DND-41 (cell line): ENCODE results near the gene EXOSC10.

Experiments
- ATAC-seq: fragments of 200-7000 bp; cut with Tn5 transposase; 3 replicates; pipeline ENCODE4 v1.9.1; 2021; ENCODE audit warnings: low read depth; ENCODE audit not compliant: insufficient read depth
- DNase-seq: peaks from one replicate; pipeline ENCODE4 v3.0.0-alpha.2; 2020
- H2AFZ ChIP-seq: 2 replicates; pipeline ENCODE4 v1.6.0; 2012; ENCODE audit warnings: low read depth, low read length
- H3K27ac ChIP-seq: 2 replicates; pipeline ENCODE4 v1.5.1; 2012; ENCODE audit warnings: low read length, inconsistent platforms
- H3K27me3 ChIP-seq: fragments of 200-600 bp; sonication (generic); 2 replicates; pipeline ENCODE4 v1.6.0; 2012; ENCODE audit warnings: low read length, mild to moderate bottlenecking, inconsistent platforms; ENCODE audit not compliant: insufficient read depth, poor library complexity
- H3K36me3 ChIP-seq: 2 replicates; pipeline ENCODE4 v1.5.1; 2012; ENCODE audit warnings: low read length, inconsistent platforms; ENCODE audit not compliant: insufficient read depth
- H3K4me1 ChIP-seq: 2 replicates; pipeline ENCODE4 v1.5.1; 2012; ENCODE audit warnings: mild to moderate bottlenecking, low read length; ENCODE audit not compliant: insufficient read depth
- H3K4me2 ChIP-seq: 2 replicates; pipeline ENCODE4 v1.6.0; 2012; ENCODE audit warnings: mild to moderate bottlenecking, moderate library complexity, low read length, inconsistent platforms; ENCODE audit not compliant: insufficient read depth
- H3K4me3 ChIP-seq, 2 experiments: fragments of 200-600 bp in 1 of 2; shearing (Covaris generic) in 1 of 2; 2 replicates each; pipeline ENCODE4 v1.5.1; 2012 to 2016; ENCODE audit warnings: inconsistent platforms in 2 of 2, low read length in 2 of 2, mild to moderate bottlenecking in 2 of 2, low read depth in 1 of 2, moderate library complexity in 1 of 2
- H3K79me2 ChIP-seq: 2 replicates; pipeline ENCODE4 v1.6.0; 2012; ENCODE audit warnings: low read length, inconsistent platforms; ENCODE audit not compliant: insufficient read depth
- H3K9ac ChIP-seq: 2 replicates; pipeline ENCODE4 v1.6.0; 2012; ENCODE audit warnings: low read depth, mild to moderate bottlenecking, inconsistent platforms, low read length, moderate library complexity
- H3K9me3 ChIP-seq: 2 replicates; pipeline ENCODE4 v1.5.1; 2012; ENCODE audit warnings: low read length, moderate library complexity, mild to moderate bottlenecking, inconsistent platforms; ENCODE audit not compliant: insufficient read depth, severe bottlenecking
- H4K20me1 ChIP-seq: 2 replicates; pipeline ENCODE4 v1.6.0; 2012; ENCODE audit warnings: low read length; ENCODE audit not compliant: insufficient read depth
- CTCF ChIP-seq: IDR thresholded peaks from 2 replicates; pipeline ENCODE4 v1.5.1; 2012; ENCODE audit warnings: borderline replicate concordance, low read length, moderate library complexity, mild to moderate bottlenecking; ENCODE audit not compliant: poor library complexity, severe bottlenecking; ENCODE audit errors: extremely low read depth
- EZH2 ChIP-seq: IDR thresholded peaks from 3 replicates; pipeline ENCODE4 v1.6.1; 2012; ENCODE audit warnings: borderline replicate concordance, low read depth, mild to moderate bottlenecking, moderate library complexity, low read length, inconsistent platforms; ENCODE audit not compliant: severe bottlenecking

Gene EXOSC10

GRCh38 chr1:11045428-11046269 is 54.0 kb downstream of the EXOSC10 start:
- no peak overlapping the region for H3K27ac ChIP-seq
- H4K20me1 ChIP-seq, result no peaks in the 10 kb centered on the region
- H3K79me2 ChIP-seq, result no peaks in the 10 kb centered on the region
- no peaks in the 10 kb centered on the region for H3K27me3 ChIP-seq
- no peak overlapping the region for H3K9ac ChIP-seq
- ATAC-seq, result no peak
- no peaks in the 10 kb centered on the region for H3K36me3 ChIP-seq
- no peak for DNase-seq
- no peak overlapping the region for H3K4me3 ChIP-seq
- H2AFZ ChIP-seq, result no peak overlapping the region
- H3K9me3 ChIP-seq, result no peaks in the 10 kb centered on the region
- H3K4me1 ChIP-seq, result no peaks in the 10 kb centered on the region
- TF ChIP-seq CTCF (no peak), EZH2 (no peak)
- no peak overlapping the region for H3K4me2 ChIP-seq

DNA sequence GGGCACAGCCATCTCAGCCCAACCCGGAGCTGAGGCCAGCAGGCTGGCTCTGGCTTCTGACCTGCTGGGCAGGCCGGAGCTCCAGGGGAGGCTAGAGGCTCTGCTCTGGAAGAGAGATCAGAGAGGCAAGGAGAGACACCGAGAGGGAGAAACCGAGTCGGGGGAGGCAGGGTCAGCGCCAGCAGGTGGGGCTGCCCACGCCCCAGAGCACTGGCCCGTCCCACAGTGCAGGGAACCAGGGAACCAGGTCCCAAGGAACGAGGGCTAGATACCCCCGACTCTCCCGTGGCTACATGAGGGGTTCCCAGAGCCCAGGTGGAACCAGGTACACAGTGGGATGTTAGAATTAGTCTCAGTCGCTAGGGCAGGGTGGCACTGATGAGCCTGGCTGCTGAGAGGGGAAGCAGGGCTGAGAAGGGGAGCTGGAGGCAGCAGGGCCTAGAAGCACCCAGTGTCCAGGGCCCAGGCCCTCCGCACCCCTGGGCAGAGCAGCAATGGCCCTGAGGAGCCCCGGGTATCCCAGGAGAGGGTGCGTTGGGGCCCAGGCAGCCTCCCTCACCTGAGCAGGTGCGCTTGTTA is 54.7 kb downstream of the EXOSC10 start:
- Histone ChIP-seq H3K27ac (no peak overlapping the region), H3K27me3 (no peaks in the 10 kb centered on the region), H3K79me2 (no peaks in the 10 kb centered on the region), H3K4me2 (no peak overlapping the region), H3K9ac (no peak overlapping the region), H2AFZ (no peak overlapping the region), H3K9me3 (no peaks in the 10 kb centered on the region), H3K36me3 (no peaks in the 10 kb centered on the region), H3K4me1 (no peaks in the 10 kb centered on the region), H4K20me1 (no peaks in the 10 kb centered on the region), H3K4me3 (no peak overlapping the region)
- TF ChIP-seq CTCF, result no peak
- TF ChIP-seq EZH2, result no peak
- no peak for ATAC-seq
- no peak for DNase-seq

- DNase-seq, result no peak
- H3K9me3 ChIP-seq, result no peaks in the 10 kb centered on the region
- no peaks in the 10 kb centered on the region for H3K36me3 ChIP-seq
- ATAC-seq, result no peak
- H3K27me3 ChIP-seq, result no peaks in the 10 kb centered on the region
- H3K4me1 ChIP-seq, result no peaks in the 10 kb centered on the region
- no peak for TF ChIP-seq EZH2
- TF ChIP-seq CTCF, result no peak
- H4K20me1 ChIP-seq, result no peaks in the 10 kb centered on the region
- no peak overlapping the region for H3K4me3 ChIP-seq
- no peaks in the 10 kb centered on the region for H3K79me2 ChIP-seq
- no peak overlapping the region for H3K9ac ChIP-seq
- no peak overlapping the region for H2AFZ ChIP-seq
- H3K4me2 ChIP-seq, result no peak overlapping the region
- H3K27ac ChIP-seq, result no peak overlapping the region
Measured at GRCh38 chr1:11044086-11044848, 55.4 kb downstream of the EXOSC10 start.
